HCT116 (cell line): Measurements from ENCODE around the gene TLCD2. TPM values are rescaled to one million over a fixed set of nuclear protein-coding genes. Genes with fewer than 3 reads are reported as not detected.

Experiments used
- ATAC-seq: fragments of 200-7000 bp; cut with Tn5 transposase; 2 replicates; pipeline ENCODE4 v1.9.1; 2020; ENCODE audit warnings: mild to moderate bottlenecking, moderate library complexity
- Bru-seq: library from RNA; stranded (reverse); fragments of 400-500 nt; gene quantifications from one replicate; lab custom pipeline; 2021; lab: Mats Ljungman, UMichigan
- BruChase-seq, 2 experiments: library from RNA; stranded (reverse); fragments of 400-500 nt; gene quantifications; one replicate each; lab custom pipeline; 2021; lab: Mats Ljungman, UMichigan
- BruUV-seq: library from RNA; stranded (reverse); fragments of 400-500 nt; replicated peaks from 2 replicates; lab custom pipeline; 2021; lab: Mats Ljungman, UMichigan
- CTCF ChIA-PET: fragments of 300-600 bp; sonication (Branson Sonifier 250); formaldehyde crosslinking; loops from one replicate; lab custom pipeline; 2021; ENCODE audit warnings: antibody characterized with exemption; lab: Charles Lee
- POLR2A ChIA-PET: fragments of 300-600, 350-600 bp; sonication (Branson Sonifier 250); formaldehyde crosslinking; loops from one replicate; lab custom pipeline; 2021; ENCODE audit warnings: antibody characterized with exemption; lab: Charles Lee
- RAD21 ChIA-PET, 2 experiments: fragments of 300-600 bp; sonication (Branson Sonifier 250); formaldehyde crosslinking; loops; one replicate each; lab custom pipeline; 2023; ENCODE audit warnings: low total read pairs in 2 of 2; ENCODE audit not compliant: uncharacterized antibody in 2 of 2, unreplicated experiment in 2 of 2, low non-redundant PET in 1 of 2; lab: Charles Lee
- DNase-seq: peaks from one replicate; pipeline ENCODE4 v3.0.0-alpha.2; 2010; ENCODE audit warnings: low read depth, low spot score
- H2AFZ ChIP-seq: fragments of 200-600 bp; shearing (Covaris generic), sonication (generic); 2 replicates; pipeline ENCODE4 v1.6.1; 2017; ENCODE audit warnings: low read depth, mixed run types, mixed read lengths, antibody characterized with exemption, low read length; ENCODE audit not compliant: poor library complexity, severe bottlenecking
- H3K27ac ChIP-seq: 2 replicates; pipeline ENCODE4 v1.5.1; 2012; ENCODE audit warnings: low read depth, low read length
- H3K27me3 ChIP-seq: fragments of 200-600 bp; sonication (generic); 2 replicates; pipeline ENCODE4 v1.6.1; 2016; ENCODE audit warnings: mixed run types, low read length, mixed read lengths; ENCODE audit not compliant: insufficient read depth
- H3K36me3 ChIP-seq, 2 experiments: fragments of 200-500 bp in 1 of 2; fragments of 200-600 bp in 1 of 2; sonication (Bioruptor generic) in 1 of 2; sonication (generic) in 1 of 2; 2 replicates each; pipeline versions ENCODE4 v1.5.1 to v1.6.1; 2014 to 2016; ENCODE audit warnings: low read length in 2 of 2, inconsistent platforms in 1 of 2, mixed read lengths in 1 of 2, mixed run types in 1 of 2; ENCODE audit not compliant: insufficient read depth in 2 of 2, control insufficient read depth in 1 of 2
- H3K4me1 ChIP-seq, 2 experiments: fragments of 200-600 bp in 1 of 2; sonication (generic) in 1 of 2; 2 replicates each; pipeline versions ENCODE4 v1.5.1 to v1.6.1; 2012 to 2017; ENCODE audit warnings: low read length in 2 of 2, inconsistent platforms in 1 of 2, mild to moderate bottlenecking in 1 of 2, mixed read lengths in 1 of 2, mixed run types in 1 of 2, moderate library complexity in 1 of 2; ENCODE audit not compliant: insufficient read depth in 2 of 2, control insufficient read depth in 1 of 2
- H3K4me2 ChIP-seq: fragments of 200-600 bp; sonication (generic); 2 replicates; pipeline ENCODE4 v1.6.1; 2017; ENCODE audit warnings: mixed run types, low read length, mixed read lengths
- H3K4me3 ChIP-seq, 2 experiments: fragments of 200-600 bp in 1 of 2; sonication (generic) in 1 of 2; replicated peaks in 1 of 2; 2 replicates each; pipeline ENCODE4 v1.5.1; 2011 to 2016; ENCODE audit warnings: low read length in 2 of 2, control low read depth in 1 of 2, low read depth in 1 of 2, mild to moderate bottlenecking in 1 of 2, mixed read lengths in 1 of 2, mixed run types in 1 of 2
- H3K79me2 ChIP-seq: fragments of 200-600 bp; sonication (generic); 2 replicates; pipeline ENCODE4 v1.6.1; 2017; ENCODE audit warnings: mild to moderate bottlenecking, mixed run types, low read length, moderate library complexity, mixed read lengths; ENCODE audit not compliant: insufficient read depth
- H3K9ac ChIP-seq: fragments of 200-600 bp; sonication (generic); 2 replicates; pipeline ENCODE4 v1.6.1; 2016; ENCODE audit warnings: low read length, mixed read lengths
- H3K9me2 ChIP-seq: fragments of 200-600 bp; sonication (generic), shearing (Covaris generic); 2 replicates; pipeline ENCODE4 v1.6.1; 2017; ENCODE audit warnings: mixed run types, mild to moderate bottlenecking, moderate library complexity; ENCODE audit not compliant: insufficient read depth
- H3K9me3 ChIP-seq, 2 experiments: fragments of 200-500 bp in 1 of 2; fragments of 200-600 bp in 1 of 2; sonication (Bioruptor generic) in 1 of 2; sonication (generic) in 1 of 2; 2 replicates each; pipeline ENCODE4 v1.6.1; 2014 to 2017; ENCODE audit warnings: low read length in 2 of 2, mixed read lengths in 2 of 2, inconsistent platforms in 1 of 2, low read depth in 1 of 2, mild to moderate bottlenecking in 1 of 2, mixed run types in 1 of 2, moderate library complexity in 1 of 2; ENCODE audit not compliant: control insufficient read depth in 1 of 2, insufficient read depth in 1 of 2
- H4K20me1 ChIP-seq: fragments of 200-600 bp; sonication (generic), shearing (Covaris generic); 2 replicates; pipeline ENCODE4 v1.6.1; 2017; ENCODE audit warnings: mixed run types, mild to moderate bottlenecking, moderate library complexity; ENCODE audit not compliant: insufficient read depth
- CBX3 ChIP-seq: IDR thresholded peaks from 2 replicates; pipeline ENCODE4 v1.6.1; 2012; ENCODE audit warnings: low read depth
- EGR1 ChIP-seq: IDR thresholded peaks from 2 replicates; pipeline ENCODE4 v1.6.1; 2012; ENCODE audit warnings: low read depth
- ELF1 ChIP-seq: IDR thresholded peaks from 2 replicates; pipeline ENCODE4 v1.6.1; 2012; ENCODE audit warnings: low read depth, borderline replicate concordance
- EZH2 ChIP-seq: fragments of 200-600 bp; sonication (generic); IDR thresholded peaks from 2 replicates; pipeline ENCODE4 v1.6.1; 2017; ENCODE audit warnings: antibody characterized with exemption, mixed run types
- EZH2phosphoT487 ChIP-seq: fragments of 200-600 bp; IDR thresholded peaks from 2 replicates; pipeline ENCODE4 v1.6.1; 2018; ENCODE audit warnings: antibody characterized with exemption, borderline replicate concordance
- FOSL1 ChIP-seq: IDR thresholded peaks from 2 replicates; pipeline ENCODE4 v1.6.1; 2012; ENCODE audit warnings: low read depth
- JUND ChIP-seq: IDR thresholded peaks from 2 replicates; pipeline ENCODE4 v1.6.1; 2012
- MAX ChIP-seq: IDR thresholded peaks from 2 replicates; pipeline ENCODE4 v1.6.1; 2012
- POLR2A ChIP-seq: IDR thresholded peaks from 2 replicates; pipeline ENCODE4 v1.7.0; 2011; ENCODE audit warnings: borderline replicate concordance; ENCODE audit not compliant: insufficient read depth, insufficient read length; ENCODE audit errors: extremely low read depth
- POLR2AphosphoS5 ChIP-seq: IDR thresholded peaks from 2 replicates; pipeline ENCODE4 v1.6.1; 2011; ENCODE audit warnings: mild to moderate bottlenecking, low read depth, low read length, moderate library complexity
- RAD21 ChIP-seq: IDR thresholded peaks from 2 replicates; pipeline ENCODE4 v1.6.1; 2012; ENCODE audit warnings: low read depth, mild to moderate bottlenecking
- SIN3A ChIP-seq: IDR thresholded peaks from 2 replicates; pipeline ENCODE4 v1.6.1; 2012; ENCODE audit warnings: low read depth
- SP1 ChIP-seq: IDR thresholded peaks from 2 replicates; pipeline ENCODE4 v1.6.1; 2012; ENCODE audit warnings: low read depth
- SRF ChIP-seq: IDR thresholded peaks from 2 replicates; pipeline ENCODE4 v1.6.1; 2012; ENCODE audit warnings: low read depth
- TCF7L2 ChIP-seq: IDR thresholded peaks from 2 replicates; pipeline ENCODE4 v1.7.0; 2011; ENCODE audit warnings: borderline replicate concordance, inconsistent platforms; ENCODE audit not compliant: insufficient read depth, insufficient read length; ENCODE audit errors: extremely low read depth
- YY1 ChIP-seq: IDR thresholded peaks from 2 replicates; pipeline ENCODE4 v1.6.1; 2011; ENCODE audit warnings: low read length, low read depth, moderate library complexity, mild to moderate bottlenecking; ENCODE audit not compliant: insufficient replicate concordance; ENCODE audit errors: extremely low read depth
- ZBTB33 ChIP-seq: IDR thresholded peaks from 2 replicates; pipeline ENCODE4 v1.6.1; 2011; ENCODE audit warnings: mild to moderate bottlenecking, low read length, moderate library complexity; ENCODE audit not compliant: insufficient replicate concordance; ENCODE audit errors: extremely low read depth
- ZNF274 ChIP-seq: fragments of 200-500 bp; sonication (Bioruptor generic); IDR thresholded peaks from 2 replicates; pipeline ENCODE4 v1.6.1; 2014; ENCODE audit warnings: mild to moderate bottlenecking, low read depth, low read length, inconsistent platforms
- intact Hi-C: fragments of 100-400 bp; cut with micrococcal nuclease; formaldehyde crosslinking; loops from 2 replicates; pipeline ENCODE4 v1.10.0; 2022
- long read RNA-seq: library from polyadenylated mRNA; unstranded; transcript quantifications from one replicate; pipeline ENCODE4 v2.0.0, GENCODE V29; 2021; ENCODE audit not compliant: unreplicated experiment
- polyA plus RNA-seq: library from polyadenylated mRNA; unstranded; fragments of >200 nt; gene quantifications from 2 replicates; pipeline ENCODE4 v1.2.1, GENCODE V29; 2012; ENCODE audit warnings: missing spikeins
- total RNA-seq: library from RNA; stranded (reverse); gene quantifications from one replicate; pipeline ENCODE4 v1.2.1, GENCODE V29; 2021; ENCODE audit not compliant: unreplicated experiment
- TF ChIP-seq, protein P1 (sequence below): IDR thresholded peaks from 2 replicates; pipeline ENCODE4 v1.6.1; 2012; ENCODE audit warnings: low read depth

The TLCD2 gene, protein sequence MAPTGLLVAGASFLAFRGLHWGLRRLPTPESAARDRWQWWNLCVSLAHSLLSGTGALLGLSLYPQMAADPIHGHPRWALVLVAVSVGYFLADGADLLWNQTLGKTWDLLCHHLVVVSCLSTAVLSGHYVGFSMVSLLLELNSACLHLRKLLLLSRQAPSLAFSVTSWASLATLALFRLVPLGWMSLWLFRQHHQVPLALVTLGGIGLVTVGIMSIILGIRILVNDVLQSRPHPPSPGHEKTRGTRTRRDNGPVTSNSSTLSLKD
- total RNA-seq: 1.8 TPM
- polyA plus RNA-seq: 1.5 and 1.9 TPM in 2 replicates
- percentile 63 among the genes with signal in this experiment for Bru-seq, nascent RNA
- BruChase-seq, experiment 1, labeled RNA remaining after a 6-hour chase: percentile 87 among the genes with signal in this experiment
- BruChase-seq, experiment 2, labeled RNA remaining after a 2-hour chase: percentile 60 among the genes with signal in this experiment
- long read RNA-seq, partial matches to known transcripts: 0 of 1 reads
- long read RNA-seq, other reads (novel, unspliced or antisense): 1 of 1 reads

GRCh38 chr17:1709971-1710806, at the start of gene TLCD2:
Gene TLCD2 (minus strand): TSS chr17:1710377. CDS start chr17:1710242, 135 bp downstream.
- POLR2A ChIA-PET: interaction anchor here (0.7 kb wide), 1 partner anchor 30 kb away, joined by 3 read pairs; no protein-coding TSS in a partner anchor
- intact Hi-C loops: loop anchor here (10.0 kb wide), 1 partner anchor 695 kb away; the partner anchor contains the start of gene MNT
- TF ChIP-seq EGR1 (peak; percentile 78), POLR2A (no peak), MAX (peak; percentile 16; the same call in 1 of the 2 replicates), TCF7L2 (no peak), POLR2AphosphoS5 (peak; percentile 77), YY1 (no peak), ZNF274 (no peak), JUND (peak; percentile 15; the same call in 1 of the 2 replicates), SIN3A (peak; percentile 59), SP1 (peak; percentile 40), EZH2phosphoT487 (no peak), SRF (no peak), FOSL1 (no peak), ELF1 (no peak), EZH2 (no peak), RAD21 (no peak), CBX3 (no peak), ZBTB33 (no peak)
- TF ChIP-seq, protein P1, sequence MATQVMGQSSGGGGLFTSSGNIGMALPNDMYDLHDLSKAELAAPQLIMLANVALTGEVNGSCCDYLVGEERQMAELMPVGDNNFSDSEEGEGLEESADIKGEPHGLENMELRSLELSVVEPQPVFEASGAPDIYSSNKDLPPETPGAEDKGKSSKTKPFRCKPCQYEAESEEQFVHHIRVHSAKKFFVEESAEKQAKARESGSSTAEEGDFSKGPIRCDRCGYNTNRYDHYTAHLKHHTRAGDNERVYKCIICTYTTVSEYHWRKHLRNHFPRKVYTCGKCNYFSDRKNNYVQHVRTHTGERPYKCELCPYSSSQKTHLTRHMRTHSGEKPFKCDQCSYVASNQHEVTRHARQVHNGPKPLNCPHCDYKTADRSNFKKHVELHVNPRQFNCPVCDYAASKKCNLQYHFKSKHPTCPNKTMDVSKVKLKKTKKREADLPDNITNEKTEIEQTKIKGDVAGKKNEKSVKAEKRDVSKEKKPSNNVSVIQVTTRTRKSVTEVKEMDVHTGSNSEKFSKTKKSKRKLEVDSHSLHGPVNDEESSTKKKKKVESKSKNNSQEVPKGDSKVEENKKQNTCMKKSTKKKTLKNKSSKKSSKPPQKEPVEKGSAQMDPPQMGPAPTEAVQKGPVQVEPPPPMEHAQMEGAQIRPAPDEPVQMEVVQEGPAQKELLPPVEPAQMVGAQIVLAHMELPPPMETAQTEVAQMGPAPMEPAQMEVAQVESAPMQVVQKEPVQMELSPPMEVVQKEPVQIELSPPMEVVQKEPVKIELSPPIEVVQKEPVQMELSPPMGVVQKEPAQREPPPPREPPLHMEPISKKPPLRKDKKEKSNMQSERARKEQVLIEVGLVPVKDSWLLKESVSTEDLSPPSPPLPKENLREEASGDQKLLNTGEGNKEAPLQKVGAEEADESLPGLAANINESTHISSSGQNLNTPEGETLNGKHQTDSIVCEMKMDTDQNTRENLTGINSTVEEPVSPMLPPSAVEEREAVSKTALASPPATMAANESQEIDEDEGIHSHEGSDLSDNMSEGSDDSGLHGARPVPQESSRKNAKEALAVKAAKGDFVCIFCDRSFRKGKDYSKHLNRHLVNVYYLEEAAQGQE: no peak

More at GRCh38 chr17:1709971-1710806, at the start of gene TLCD2:
- peaks cover 0 to 20% of the 10 kb centered on the region in 2 experiments; a peak in 1 of 4 replicates for H3K36me3 ChIP-seq
- peak within 1 kb of the TSS; percentile 100 for H3K4me2 ChIP-seq
- H3K27ac ChIP-seq: peak within 1 kb of the TSS; percentile 55; the same call in 1 of the 2 replicates
- ChIA-PET CTCF (no interaction called here), RAD21 (no interaction called here)
- H2AFZ ChIP-seq: no peak within 1 kb of the TSS
- no peaks in the 10 kb centered on the region for H3K9me3 ChIP-seq
- peak within 1 kb of the TSS; percentile 72 for H3K9ac ChIP-seq
- BruUV-seq: no TSS peak
- DNase-seq: peak; percentile 36
- peak; percentile 65 for ATAC-seq
- peaks cover 32 to 57% of the 10 kb centered on the region in 2 experiments for H3K4me1 ChIP-seq
- H4K20me1 ChIP-seq: no peaks in the 10 kb centered on the region
- peak within 1 kb of the TSS; percentile 51 to 70 for H3K4me3 ChIP-seq
- H3K79me2 ChIP-seq: peaks cover 25% of the 10 kb centered on the region; the same call in 1 of the 2 replicates
- H3K9me2 ChIP-seq: no peaks in the 10 kb centered on the region
- no peaks in the 10 kb centered on the region for H3K27me3 ChIP-seq
